GM19238 (cell line): ENCODE data around the gene PXDN.

Experiments used
- DNase-seq: peaks from one replicate; pipeline ENCODE4 v3.0.0; 2011; ENCODE audit warnings: low spot score; ENCODE audit not compliant: insufficient read length

PXDN gene

GRCh38 chr2:1664698-1665097 is 79.6 kb downstream of the PXDN start:
- no peak for DNase-seq

GRCh38 chr2:1664076-1664605 is 80.2 kb downstream of the PXDN start:
- no peak for DNase-seq

GRCh38 chr2:1663621-1664020 is 80.7 kb downstream of the PXDN start:
- no peak for DNase-seq

- no peak for DNase-seq
These were observed 81.6 kb downstream of the PXDN start for GRCh38 chr2:1662606-1663180.

- DNase-seq: no peak
These were observed 82.3 kb downstream of the PXDN start for GRCh38 chr2:1661891-1662605.

GRCh38 chr2:1660656-1661640 is 83.4 kb downstream of the PXDN start:
- no peak for DNase-seq

- no peak for DNase-seq
These were observed 84.3 kb downstream of the PXDN start for GRCh38 chr2:1659951-1660565.

- DNase-seq: no peak
These were observed 85.7 kb downstream of the PXDN start for GRCh38 chr2:1658394-1659151.

GRCh38 chr2:1656961-1657841 is 87.1 kb downstream of the PXDN start:
- no peak for DNase-seq

GRCh38 chr2:1656326-1656960 is 87.9 kb downstream of the PXDN start:
- no peak for DNase-seq

- no peak for DNase-seq
These were observed 88.9 kb downstream of the PXDN start for GRCh38 chr2:1655461-1655860.

GRCh38 chr2:1654696-1655374 is 89.5 kb downstream of the PXDN start:
- no peak for DNase-seq

GRCh38 chr2:1653956-1654695 is 90.2 kb downstream of the PXDN start:
- no peak for DNase-seq

- no peak for DNase-seq
These were observed 92.1 kb downstream of the PXDN start for GRCh38 chr2:1652034-1652790.

- DNase-seq: no peak
These were observed 92.9 kb downstream of the PXDN start for GRCh38 chr2:1651121-1652033.
